Vagina (tissue), 2 donors: ENCODE measurements around the gene ZNF443.

Experiments used
- POLR2A ChIP-seq, 2 donors: fragments of 450-650 bp; IDR thresholded peaks; one replicate each; pipeline ENCODE4 v1.6.1; 2017; ENCODE audit warnings: antibody characterized with exemption in 2 of 2, mild to moderate bottlenecking in 2 of 2, moderate library complexity in 2 of 2
- TF ChIP-seq, protein P1 (sequence below), 3 experiments: fragments of 450-650 bp in 2 of 3; fragments of 200-600 bp in 1 of 3; sonication (generic) in 1 of 3; IDR thresholded peaks; one replicate each; pipeline ENCODE4 v1.5.1; 2017 to 2019; ENCODE audit warnings: antibody characterized with exemption in 3 of 3, mild to moderate bottlenecking in 2 of 3, moderate library complexity in 2 of 3

DNA sequence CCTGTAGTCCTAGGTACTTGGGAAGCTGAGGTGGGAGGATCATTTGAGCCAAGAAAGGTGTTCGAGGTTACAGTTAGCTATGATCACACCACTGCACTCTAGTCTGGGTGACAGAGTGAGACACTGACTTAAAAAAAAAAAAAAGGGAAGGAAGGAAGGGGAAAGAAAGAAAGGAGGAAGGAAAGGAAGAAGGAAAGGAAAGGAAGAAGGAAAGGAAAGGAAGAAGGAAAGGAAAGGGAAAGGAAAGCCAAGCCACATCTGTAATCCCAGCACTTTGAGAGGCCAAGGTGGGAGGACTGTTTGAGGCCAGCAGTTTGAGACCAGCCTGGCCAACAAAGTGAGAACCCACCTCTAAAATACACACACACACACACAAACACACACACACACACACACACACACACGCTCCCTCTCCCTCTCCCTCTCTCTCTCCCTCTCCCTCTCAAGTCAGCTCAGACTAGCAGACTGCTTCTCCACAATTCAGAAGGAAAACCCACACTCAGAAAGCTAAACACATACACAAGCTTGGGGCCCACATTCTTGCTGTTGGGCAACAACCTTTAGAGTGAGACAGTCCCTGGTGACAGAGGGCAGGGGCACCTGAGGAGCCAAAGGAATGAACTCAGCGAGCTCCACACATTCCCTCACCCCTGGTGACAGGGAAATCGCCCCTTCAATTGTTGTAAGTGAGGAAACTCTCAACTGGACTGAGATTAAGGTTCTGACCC lies 41.1 kb upstream of the ZNF443 start:
- TF ChIP-seq, protein P1, sequence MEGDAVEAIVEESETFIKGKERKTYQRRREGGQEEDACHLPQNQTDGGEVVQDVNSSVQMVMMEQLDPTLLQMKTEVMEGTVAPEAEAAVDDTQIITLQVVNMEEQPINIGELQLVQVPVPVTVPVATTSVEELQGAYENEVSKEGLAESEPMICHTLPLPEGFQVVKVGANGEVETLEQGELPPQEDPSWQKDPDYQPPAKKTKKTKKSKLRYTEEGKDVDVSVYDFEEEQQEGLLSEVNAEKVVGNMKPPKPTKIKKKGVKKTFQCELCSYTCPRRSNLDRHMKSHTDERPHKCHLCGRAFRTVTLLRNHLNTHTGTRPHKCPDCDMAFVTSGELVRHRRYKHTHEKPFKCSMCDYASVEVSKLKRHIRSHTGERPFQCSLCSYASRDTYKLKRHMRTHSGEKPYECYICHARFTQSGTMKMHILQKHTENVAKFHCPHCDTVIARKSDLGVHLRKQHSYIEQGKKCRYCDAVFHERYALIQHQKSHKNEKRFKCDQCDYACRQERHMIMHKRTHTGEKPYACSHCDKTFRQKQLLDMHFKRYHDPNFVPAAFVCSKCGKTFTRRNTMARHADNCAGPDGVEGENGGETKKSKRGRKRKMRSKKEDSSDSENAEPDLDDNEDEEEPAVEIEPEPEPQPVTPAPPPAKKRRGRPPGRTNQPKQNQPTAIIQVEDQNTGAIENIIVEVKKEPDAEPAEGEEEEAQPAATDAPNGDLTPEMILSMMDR (IDR thresholded peaks at IDR 0.05): no peak
- no peak for TF ChIP-seq POLR2A (IDR thresholded peaks at IDR 0.05)
